Caco-2 (cell line): ENCODE results near the gene COL4A2. TPM values are rescaled to one million over a fixed set of nuclear protein-coding genes. Genes with fewer than 3 reads are reported as not detected.
A peak's percentile ranks its signal among the peaks of the same experiment; 100 is the strongest.

Experiments
- BruUV-seq: library from RNA; stranded (reverse); fragments of 400-500 nt; replicated peaks from 2 replicates; lab custom pipeline; 2021; lab: Mats Ljungman, UMichigan
- CTCF ChIA-PET: fragments of 300-600 bp; sonication (Branson Sonifier 250); formaldehyde crosslinking; loops from one replicate; lab custom pipeline; 2022; ENCODE audit warnings: antibody characterized with exemption; lab: Charles Lee
- POLR2A ChIA-PET: fragments of 300-600 bp; sonication (Branson Sonifier 250); formaldehyde crosslinking; loops from one replicate; lab custom pipeline; 2022; ENCODE audit warnings: antibody characterized with exemption; lab: Charles Lee
- DNase-seq, 2 experiments: peaks; one replicate each; pipeline versions ENCODE4 v3.0.0 to v3.0.0-alpha.2; 2020 to 2022
- H3K27me3 ChIP-seq: replicated peaks from 2 replicates; pipeline ENCODE4 v1.6.0; 2011; ENCODE audit warnings: low read length; ENCODE audit not compliant: control insufficient read depth, insufficient read depth
- H3K36me3 ChIP-seq: 2 replicates; pipeline ENCODE4 v1.5.1; 2011; ENCODE audit warnings: low read length; ENCODE audit not compliant: control insufficient read depth, insufficient read depth
- H3K4me1 ChIP-seq: fragments of 250-450 bp; sonication (Bioruptor Pico); 2 replicates; pipeline ENCODE4 v1.5.1; 2020; ENCODE audit warnings: mild to moderate bottlenecking
- H3K4me3 ChIP-seq: 2 replicates; pipeline ENCODE4 v1.5.1; 2011; ENCODE audit warnings: low read depth, mild to moderate bottlenecking, control low read depth, low read length
- H3K9me3 ChIP-seq: fragments of 250-450 bp; sonication (Bioruptor Pico); 2 replicates; pipeline ENCODE4 v1.5.1; 2020; ENCODE audit warnings: mild to moderate bottlenecking, moderate library complexity
- H3K27ac Mint-ChIP-seq: one replicate; pipeline ENCODE4 v1.8.0; 2022; ENCODE audit warnings: mixed read lengths; ENCODE audit not compliant: unreplicated experiment
- H3K27me3 Mint-ChIP-seq: one replicate; pipeline ENCODE4 v1.8.0; 2022; ENCODE audit warnings: mixed read lengths; ENCODE audit not compliant: insufficient read depth, unreplicated experiment
- H3K36me3 Mint-ChIP-seq: one replicate; pipeline ENCODE4 v1.8.0; 2022; ENCODE audit warnings: mild to moderate bottlenecking, mixed read lengths; ENCODE audit not compliant: insufficient read depth, unreplicated experiment
- H3K4me1 Mint-ChIP-seq: one replicate; pipeline ENCODE4 v1.8.0; 2022; ENCODE audit warnings: low read depth, mixed read lengths; ENCODE audit not compliant: unreplicated experiment
- H3K4me3 Mint-ChIP-seq: one replicate; pipeline ENCODE4 v1.8.0; 2022; ENCODE audit warnings: mild to moderate bottlenecking, moderate library complexity, mixed read lengths; ENCODE audit not compliant: unreplicated experiment
- H3K9me3 Mint-ChIP-seq: one replicate; pipeline ENCODE4 v1.8.0; 2022; ENCODE audit warnings: mixed read lengths; ENCODE audit not compliant: unreplicated experiment
- intact Hi-C: fragments of 100-400 bp; cut with micrococcal nuclease; formaldehyde crosslinking; loops from one replicate; pipeline ENCODE4 v1.10.0; 2022; ENCODE audit not compliant: unreplicated experiment
- total RNA-seq: library from RNA; stranded (reverse); gene quantifications from 2 replicates; pipeline ENCODE4 v1.2.3, GENCODE V29; 2022
- TF ChIP-seq, protein P1 (sequence below), 2 experiments: fragments of 200-600 bp in 1 of 2; IDR thresholded peaks; 1 replicate in 1 of 2; 2 replicates in 1 of 2; pipeline versions ENCODE4 v1.5.1 to v1.8.0; 2011 to 2022; ENCODE audit warnings: antibody characterized with exemption in 1 of 2, control low read depth in 1 of 2, inconsistent platforms in 1 of 2, low read depth in 1 of 2, low read length in 1 of 2, mild to moderate bottlenecking in 1 of 2, moderate library complexity in 1 of 2; ENCODE audit not compliant: insufficient read depth in 1 of 2, severe bottlenecking in 1 of 2, unreplicated experiment in 1 of 2

Gene COL4A2
- total RNA-seq, 1 experiment from 2014 or later: 19.2 TPM

DNA sequence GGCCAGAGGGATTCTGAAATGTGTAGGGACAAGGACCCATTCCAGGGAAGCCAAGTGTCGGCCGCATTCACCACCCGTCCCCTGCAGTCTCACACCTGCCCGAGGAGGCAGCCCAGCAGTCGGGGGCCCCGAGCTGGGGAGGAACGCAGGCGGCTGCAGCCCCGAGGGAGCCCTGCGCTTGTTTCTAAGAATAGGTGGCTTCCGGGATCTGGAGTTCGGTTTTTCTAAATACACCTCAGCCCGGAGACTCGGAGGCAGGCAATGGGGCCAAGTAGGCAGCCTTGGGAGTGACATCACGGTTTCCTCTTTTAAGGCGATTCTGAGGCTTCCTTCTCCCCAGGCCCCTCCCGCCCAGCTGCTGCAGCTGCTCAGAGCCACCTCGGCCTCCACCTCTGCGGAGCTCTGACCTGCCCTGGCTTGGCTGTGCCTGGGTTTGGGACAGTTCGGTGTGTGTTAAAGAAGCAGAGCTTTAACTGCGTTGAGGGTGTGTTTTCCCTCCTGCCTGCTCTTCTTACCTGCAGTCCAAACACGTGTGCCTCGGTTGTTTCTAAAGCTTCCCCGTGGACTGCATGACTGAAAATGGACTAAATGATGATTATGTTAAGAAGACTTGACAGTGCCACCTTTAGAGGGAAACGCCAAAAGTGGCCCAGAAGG is 80.5 kb downstream of the COL4A2 start:
- BruUV-seq: no TSS peak
- ChIA-PET CTCF (interaction anchor here (1.0 kb wide), 1 partner anchor 25 kb away, joined by 3 read pairs; no protein-coding TSS in a partner anchor), POLR2A (no interaction called here)
- Mint-ChIP-seq H3K27me3 (no peaks in the 10 kb centered on the region), H3K4me1 (peaks cover 10% of the 10 kb centered on the region), H3K27ac (no peak overlapping the region), H3K36me3 (no peaks in the 10 kb centered on the region), H3K9me3 (peaks cover 12% of the 10 kb centered on the region), H3K4me3 (no peak overlapping the region)
- peaks cover 24% of the 10 kb centered on the region for H3K9me3 ChIP-seq
- intact Hi-C loops: no loop called here
- TF ChIP-seq, protein P1, sequence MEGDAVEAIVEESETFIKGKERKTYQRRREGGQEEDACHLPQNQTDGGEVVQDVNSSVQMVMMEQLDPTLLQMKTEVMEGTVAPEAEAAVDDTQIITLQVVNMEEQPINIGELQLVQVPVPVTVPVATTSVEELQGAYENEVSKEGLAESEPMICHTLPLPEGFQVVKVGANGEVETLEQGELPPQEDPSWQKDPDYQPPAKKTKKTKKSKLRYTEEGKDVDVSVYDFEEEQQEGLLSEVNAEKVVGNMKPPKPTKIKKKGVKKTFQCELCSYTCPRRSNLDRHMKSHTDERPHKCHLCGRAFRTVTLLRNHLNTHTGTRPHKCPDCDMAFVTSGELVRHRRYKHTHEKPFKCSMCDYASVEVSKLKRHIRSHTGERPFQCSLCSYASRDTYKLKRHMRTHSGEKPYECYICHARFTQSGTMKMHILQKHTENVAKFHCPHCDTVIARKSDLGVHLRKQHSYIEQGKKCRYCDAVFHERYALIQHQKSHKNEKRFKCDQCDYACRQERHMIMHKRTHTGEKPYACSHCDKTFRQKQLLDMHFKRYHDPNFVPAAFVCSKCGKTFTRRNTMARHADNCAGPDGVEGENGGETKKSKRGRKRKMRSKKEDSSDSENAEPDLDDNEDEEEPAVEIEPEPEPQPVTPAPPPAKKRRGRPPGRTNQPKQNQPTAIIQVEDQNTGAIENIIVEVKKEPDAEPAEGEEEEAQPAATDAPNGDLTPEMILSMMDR (IDR thresholded peaks at IDR 0.05; ENCODE audit: insufficient read depth in 1 of 2, low read depth in 1 of 2, low read length in 1 of 2, severe bottlenecking in 1 of 2, unreplicated experiment in 1 of 2): no peak
- DNase-seq: no peak
- no peak overlapping the region for H3K4me3 ChIP-seq
- H3K27me3 ChIP-seq: no peaks in the 10 kb centered on the region
- no peaks in the 10 kb centered on the region for H3K36me3 ChIP-seq
- peaks cover 17% of the 10 kb centered on the region for H3K4me1 ChIP-seq

DNA sequence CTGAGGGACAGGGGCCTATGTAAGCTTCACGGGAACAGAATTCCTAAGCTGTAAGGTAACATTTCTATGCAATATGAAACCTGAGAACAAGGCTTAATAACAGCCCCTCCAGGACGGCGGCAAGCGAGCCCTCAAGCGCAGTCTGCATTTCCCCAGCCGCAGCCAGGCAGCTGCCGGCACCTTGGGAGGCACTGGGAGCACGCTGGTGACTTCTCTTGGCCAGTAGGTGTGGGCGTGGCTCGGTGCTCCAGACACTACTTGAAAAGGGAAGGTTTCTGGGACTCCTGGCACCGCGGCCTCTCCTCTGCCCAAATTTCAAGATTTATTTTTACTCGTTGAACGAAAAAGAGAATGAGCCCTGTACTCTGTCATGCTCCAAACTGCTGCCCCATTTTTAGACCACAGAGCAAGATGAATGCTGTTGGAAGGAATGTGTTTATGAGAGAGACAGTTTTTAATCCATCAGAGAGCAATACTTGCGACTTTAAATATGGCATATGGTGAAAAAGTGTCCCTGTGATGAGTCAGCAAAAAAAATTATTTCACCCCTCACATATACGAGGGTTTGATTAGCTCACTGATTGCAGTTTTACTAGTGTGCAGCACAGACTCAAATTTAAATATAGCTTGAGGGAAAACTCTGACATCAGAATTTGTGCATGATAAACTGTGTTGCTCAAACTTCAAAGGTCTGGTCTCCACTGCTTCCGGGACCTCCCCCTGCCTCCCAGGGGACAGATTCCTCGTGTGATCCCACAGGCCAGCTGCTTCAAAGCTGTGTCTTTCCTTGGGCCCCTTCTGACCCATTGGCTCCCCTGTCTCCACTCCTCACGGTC is 81.2 kb downstream of the COL4A2 start:
- Histone ChIP-seq H3K4me3 (no peak overlapping the region), H3K4me1 (peaks cover 17% of the 10 kb centered on the region), H3K36me3 (no peaks in the 10 kb centered on the region), H3K9me3 (peaks cover 24% of the 10 kb centered on the region), H3K27me3 (no peaks in the 10 kb centered on the region)
- Mint-ChIP-seq H3K27me3 (no peaks in the 10 kb centered on the region), H3K4me1 (peaks cover 10% of the 10 kb centered on the region), H3K36me3 (no peaks in the 10 kb centered on the region), H3K4me3 (no peak overlapping the region), H3K9me3 (peaks cover 12% of the 10 kb centered on the region), H3K27ac (peak overlapping the region; percentile 39)
- TF ChIP-seq, protein P1 (IDR thresholded peaks at IDR 0.05; ENCODE audit: insufficient read depth in 1 of 2, low read depth in 1 of 2, low read length in 1 of 2, severe bottlenecking in 1 of 2, unreplicated experiment in 1 of 2): no peak
- CTCF ChIA-PET: interaction anchor here (1.0 kb wide), 1 partner anchor 24 kb away, joined by 3 read pairs; no protein-coding TSS in a partner anchor
- BruUV-seq: no TSS peak
- intact Hi-C loops: no loop called here
- POLR2A ChIA-PET: no interaction called here
- peak; percentile 38 to 63 for DNase-seq

DNA sequence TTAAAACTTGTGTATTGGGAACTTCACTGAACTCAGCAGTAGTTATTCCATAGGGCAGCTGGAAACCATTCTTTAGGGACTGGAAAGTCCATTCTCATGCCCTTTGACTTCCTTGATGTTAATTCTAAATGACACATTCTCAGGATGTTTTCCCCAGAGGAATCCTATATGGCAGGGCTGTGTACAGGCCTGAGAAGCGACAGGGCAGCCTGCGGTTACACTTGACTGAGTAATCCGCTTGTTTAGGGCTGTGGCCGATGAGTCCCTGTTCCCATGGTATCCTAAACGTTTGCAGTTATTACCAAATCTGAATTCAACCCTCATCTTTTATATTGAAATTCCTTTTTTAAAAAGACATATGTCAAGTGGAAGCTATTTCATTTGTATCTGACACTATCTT is 83.5 kb downstream of the COL4A2 start:
- peaks cover 12% of the 10 kb centered on the region for H3K9me3 Mint-ChIP-seq
- no TSS peak for BruUV-seq
- H3K27me3 ChIP-seq: no peaks in the 10 kb centered on the region
- CTCF ChIA-PET: no interaction called here
- H3K9me3 ChIP-seq: peaks cover 24% of the 10 kb centered on the region
- TF ChIP-seq, protein P1 (IDR thresholded peaks at IDR 0.05; ENCODE audit: insufficient read depth in 1 of 2, low read depth in 1 of 2, low read length in 1 of 2, severe bottlenecking in 1 of 2, unreplicated experiment in 1 of 2): no peak
- H3K36me3 ChIP-seq: no peaks in the 10 kb centered on the region
- no peak overlapping the region for H3K4me3 ChIP-seq
- H3K36me3 Mint-ChIP-seq: no peaks in the 10 kb centered on the region
- DNase-seq: no peak
- H3K27me3 Mint-ChIP-seq: no peaks in the 10 kb centered on the region
- peak overlapping the region; percentile 39 for H3K27ac Mint-ChIP-seq
- POLR2A ChIA-PET: no interaction called here
- H3K4me1 ChIP-seq: peaks cover 17% of the 10 kb centered on the region
- no peak overlapping the region for H3K4me3 Mint-ChIP-seq
- intact Hi-C loops: no loop called here
- peaks cover 10% of the 10 kb centered on the region for H3K4me1 Mint-ChIP-seq
